Osteoblast (primary cell): ENCODE measurements around the gene CD320. TPM values are rescaled to one million over a fixed set of nuclear protein-coding genes. Genes with fewer than 3 reads are reported as not detected.
A peak's percentile ranks its signal among the peaks of the same experiment; 100 is the strongest.

Experiments
- DNase-seq: peaks from one replicate; pipeline ENCODE4 v3.0.0; 2011; ENCODE audit warnings: low spot score, mixed read lengths; ENCODE audit not compliant: insufficient read length; ENCODE audit errors: missing footprints
- H2AFZ ChIP-seq: 2 replicates; pipeline ENCODE4 v1.6.0; 2011; ENCODE audit warnings: mild to moderate bottlenecking, low read length
- H3K27ac ChIP-seq: 2 replicates; pipeline ENCODE4 v1.5.1; 2011; ENCODE audit warnings: mild to moderate bottlenecking, low read depth, low read length, moderate library complexity
- H3K27me3 ChIP-seq: 2 replicates; pipeline ENCODE4 v1.6.0; 2012; ENCODE audit warnings: mild to moderate bottlenecking, control low read depth, inconsistent platforms, low read length, moderate library complexity; ENCODE audit not compliant: insufficient read depth
- H3K36me3 ChIP-seq: 2 replicates; pipeline ENCODE4 v1.5.1; 2011; ENCODE audit warnings: mild to moderate bottlenecking, low read length, control low read depth, moderate library complexity; ENCODE audit not compliant: insufficient read depth
- H3K4me1 ChIP-seq: 2 replicates; pipeline ENCODE4 v1.5.1; 2011; ENCODE audit warnings: mild to moderate bottlenecking, low read length, control low read depth, moderate library complexity; ENCODE audit not compliant: insufficient read depth
- H3K4me2 ChIP-seq: 2 replicates; pipeline ENCODE4 v1.6.0; 2011; ENCODE audit warnings: mild to moderate bottlenecking, low read length; ENCODE audit not compliant: insufficient read depth
- H3K4me3 ChIP-seq: fragments of 200-600 bp; sonication (generic); 3 replicates; pipeline ENCODE4 v1.5.1; 2012; ENCODE audit warnings: mild to moderate bottlenecking, low read length, inconsistent platforms; ENCODE audit not compliant: insufficient read depth
- H3K79me2 ChIP-seq: 2 replicates; pipeline ENCODE4 v1.6.0; 2012; ENCODE audit warnings: mild to moderate bottlenecking, low read length, control low read depth, inconsistent platforms; ENCODE audit not compliant: insufficient read depth
- H3K9me3 ChIP-seq: 2 replicates; pipeline ENCODE4 v1.5.1; 2011; ENCODE audit warnings: low read depth, low read length, control low read depth
- H4K20me1 ChIP-seq: 2 replicates; pipeline ENCODE4 v1.6.0; 2012; ENCODE audit warnings: mild to moderate bottlenecking, low read length, control low read depth; ENCODE audit not compliant: insufficient read depth
- CTCF ChIP-seq: IDR thresholded peaks from 2 replicates; pipeline ENCODE4 v1.5.1; 2011; ENCODE audit warnings: mild to moderate bottlenecking, low read depth, low read length, moderate library complexity; ENCODE audit errors: extremely low read depth
- total RNA-seq: library from RNA; depleted of rRNA; stranded (reverse); fragments of >200 nt; gene quantifications from 2 replicates; pipeline ENCODE4 v1.2.3, GENCODE V29; 2012

Gene CD320
- total RNA-seq, 1 donor: 22.8 TPM

GRCh38 chr19:8253678-8254077 is 54.5 kb downstream of the CD320 start:
- no peak overlapping the region for H3K4me3 ChIP-seq
- no peaks in the 10 kb centered on the region for H3K9me3 ChIP-seq
- DNase-seq: peak; percentile 84
- no peaks in the 10 kb centered on the region for H3K79me2 ChIP-seq
- no peak for TF ChIP-seq CTCF
- no peak overlapping the region for H3K4me2 ChIP-seq
- no peak overlapping the region for H2AFZ ChIP-seq
- H3K27me3 ChIP-seq: no peaks in the 10 kb centered on the region
- H3K36me3 ChIP-seq: no peaks in the 10 kb centered on the region
- H3K27ac ChIP-seq: no peak overlapping the region
- H4K20me1 ChIP-seq: no peaks in the 10 kb centered on the region
- peaks cover 3% of the 10 kb centered on the region for H3K4me1 ChIP-seq

- Histone ChIP-seq H3K4me2 (no peak overlapping the region), H3K4me3 (no peak overlapping the region), H3K27me3 (no peaks in the 10 kb centered on the region), H3K9me3 (no peaks in the 10 kb centered on the region), H3K4me1 (peaks cover 3% of the 10 kb centered on the region), H2AFZ (no peak overlapping the region), H3K27ac (no peak overlapping the region), H4K20me1 (no peaks in the 10 kb centered on the region), H3K36me3 (no peaks in the 10 kb centered on the region), H3K79me2 (no peaks in the 10 kb centered on the region)
- peak; percentile 89 for TF ChIP-seq CTCF
- DNase-seq: peak; percentile 98
Observed at GRCh38 chr19:8252922-8253589, 55.1 kb downstream of the CD320 start.

Other genes starting within 250 kb of the CD320 start
- gene FBN3, start 158.8 kb downstream of the CD320 start, total RNA-seq: not detected in 2 replicates
- 1.5 and 4.0 TPM in 2 replicates for gene CERS4, start 99.0 kb downstream of the CD320 start, total RNA-seq
- gene NDUFA7, start 13.0 kb upstream of the CD320 start, total RNA-seq: 9.0 and 18.3 TPM in 2 replicates
- gene RPS28, start 13.1 kb upstream of the CD320 start, total RNA-seq: 177 and 180 TPM in 2 replicates
- 0.59 TPM in 1 of 2 replicates, not detected in the other for gene KANK3, start 34.9 kb upstream of the CD320 start, total RNA-seq
- gene ANGPTL4, start 55.8 kb upstream of the CD320 start, total RNA-seq: 1.1 and 1.2 TPM in 2 replicates
- gene RAB11B, start 82.0 kb upstream of the CD320 start, total RNA-seq: 24.2 and 28.3 TPM in 2 replicates
- 69.8 and 72.5 TPM in 2 replicates for gene MARCHF2, start 104.9 kb upstream of the CD320 start, total RNA-seq
- 37.7 and 39.4 TPM in 2 replicates for gene HNRNPM, start 136.6 kb upstream of the CD320 start, total RNA-seq
- gene PRAM1, start 194.3 kb upstream of the CD320 start, total RNA-seq: under 0.01 TPM in 1 of 2 replicates, not detected in the other
- gene ZNF414, start 205.8 kb upstream of the CD320 start, total RNA-seq: 2.9 and 6.9 TPM in 2 replicates